Jurkat, Clone E6-1 (cell line): Measurements from ENCODE around the gene CFAP119.

ENCODE experiments used
- DNase-seq: peaks from one replicate; pipeline ENCODE4 v3.0.0-alpha.2; 2011; ENCODE audit warnings: low read depth, low spot score
- H3K4me3 ChIP-seq: 2 replicates; pipeline ENCODE4 v1.5.1; 2011; ENCODE audit warnings: mild to moderate bottlenecking, low read length, control low read depth, moderate library complexity

The CFAP119 gene

DNA sequence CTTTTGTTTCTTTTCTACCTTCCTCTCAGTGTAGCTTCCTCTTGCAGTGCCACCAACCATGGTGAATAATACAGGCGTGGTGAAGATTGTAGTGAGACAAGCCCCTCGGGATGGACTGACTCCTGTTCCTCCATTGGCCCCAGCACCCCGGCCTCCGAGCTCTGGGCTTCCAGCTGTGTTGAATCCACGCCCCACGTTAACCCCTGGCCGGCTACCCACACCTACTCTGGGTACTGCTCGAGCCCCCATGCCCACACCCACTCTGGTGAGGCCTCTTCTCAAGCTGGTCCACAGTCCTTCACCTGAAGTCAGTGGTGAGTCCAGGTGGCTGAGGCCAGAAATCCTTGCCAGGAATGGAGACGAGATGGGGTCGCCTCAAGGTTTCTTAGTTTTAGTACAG, 38.9 kb downstream of the CFAP119 start:
- no peak for DNase-seq
- no peak overlapping the region for H3K4me3 ChIP-seq

DNA sequence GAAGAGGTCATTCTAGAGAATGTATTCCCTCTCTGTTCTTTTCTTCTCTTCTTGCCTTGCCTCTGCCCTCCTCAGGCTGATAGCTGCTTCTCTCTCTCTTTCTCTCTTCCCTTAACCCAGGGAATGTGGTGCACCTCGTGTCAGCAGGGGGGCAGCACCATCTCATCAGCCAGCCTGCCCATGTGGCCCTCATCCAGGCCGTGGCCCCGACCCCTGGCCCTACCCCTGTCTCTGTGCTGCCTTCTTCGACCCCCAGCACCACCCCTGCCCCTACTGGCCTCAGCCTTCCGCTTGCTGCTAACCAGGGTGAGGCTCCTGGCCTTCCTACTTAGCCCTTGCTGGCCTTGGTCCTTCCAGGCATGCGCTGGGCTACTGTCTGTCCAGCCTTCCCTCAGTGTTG, 39.4 kb downstream of the CFAP119 start:
- DNase-seq = no peak
- H3K4me3 ChIP-seq = no peak overlapping the region

DNA sequence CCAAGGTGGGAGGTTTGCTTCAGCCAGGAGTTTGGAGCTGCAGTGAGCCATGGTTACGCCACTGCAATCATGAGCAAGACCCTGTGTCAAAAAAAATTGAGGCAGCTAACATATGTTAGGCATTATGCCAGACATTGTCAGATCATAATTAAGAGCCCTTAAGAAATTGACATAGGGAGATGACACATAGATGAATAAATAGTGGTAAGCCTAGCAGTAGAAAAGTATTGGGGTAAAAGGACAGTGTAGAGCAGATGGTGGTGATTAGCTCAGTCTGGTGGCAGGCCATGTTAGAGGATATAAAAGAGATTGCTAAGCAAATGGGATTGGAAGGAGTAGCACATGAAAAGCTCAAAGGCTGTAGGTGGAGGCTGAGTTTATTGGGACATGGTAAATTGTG, 40.3 kb downstream of the CFAP119 start:
- DNase-seq = no peak
- H3K4me3 ChIP-seq = no peak overlapping the region

DNA sequence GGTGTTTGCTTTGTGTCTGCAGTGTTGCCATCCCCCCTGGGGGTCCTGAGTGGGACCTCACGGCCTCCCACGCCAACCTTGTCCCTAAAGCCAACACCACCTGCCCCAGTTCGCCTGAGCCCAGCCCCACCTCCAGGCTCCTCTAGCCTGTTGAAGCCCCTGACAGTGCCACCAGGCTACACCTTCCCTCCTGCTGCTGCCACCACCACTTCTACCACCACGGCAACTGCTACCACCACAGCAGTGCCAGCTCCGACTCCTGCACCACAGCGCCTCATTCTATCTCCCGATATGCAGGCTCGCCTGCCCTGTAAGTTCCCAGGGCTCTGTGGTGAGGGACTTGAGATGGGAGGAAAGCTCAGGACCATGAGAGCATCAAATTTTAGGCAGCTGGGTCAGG, 40.7 kb downstream of the CFAP119 start:
- no peak for DNase-seq
- no peak overlapping the region for H3K4me3 ChIP-seq

DNA sequence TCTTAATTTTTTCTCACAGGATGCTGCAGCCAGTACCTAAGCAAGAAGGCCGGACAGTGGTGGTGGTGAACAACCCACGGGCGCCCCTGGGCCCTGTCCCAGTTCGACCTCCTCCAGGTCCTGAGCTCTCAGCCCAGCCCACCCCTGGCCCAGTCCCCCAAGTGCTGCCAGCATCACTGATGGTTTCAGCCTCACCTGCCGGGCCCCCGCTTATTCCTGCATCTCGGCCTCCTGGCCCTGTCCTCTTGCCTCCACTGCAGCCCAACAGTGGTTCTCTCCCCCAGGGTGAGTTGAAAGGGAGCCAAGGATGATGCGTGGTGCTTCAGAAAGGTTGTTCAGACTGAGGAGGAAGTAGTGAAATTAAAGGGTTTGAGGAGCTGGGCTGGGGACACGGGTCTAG, 41.2 kb downstream of the CFAP119 start:
- DNase-seq = no peak
- no peak overlapping the region for H3K4me3 ChIP-seq

DNA sequence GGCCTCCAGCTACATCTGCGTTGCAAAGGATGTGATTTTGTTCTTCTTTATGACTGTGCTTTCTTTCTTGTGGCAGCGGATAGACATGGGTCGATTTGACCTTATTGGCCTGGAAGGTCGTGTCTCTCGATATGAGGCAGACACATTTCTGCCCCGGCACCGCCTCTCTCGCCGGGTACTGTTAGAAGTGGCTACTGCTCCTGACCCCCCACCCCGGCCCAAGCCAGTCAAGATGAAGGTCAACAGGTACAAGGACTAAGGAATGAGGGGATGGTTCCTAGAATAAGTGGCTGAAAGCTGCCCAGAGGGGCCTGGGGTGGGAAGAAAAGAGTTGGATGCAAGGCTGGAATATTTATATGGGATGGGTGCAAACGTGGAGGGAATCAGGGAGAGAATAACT, 41.8 kb downstream of the CFAP119 start:
- DNase-seq = no peak
- no peak overlapping the region for H3K4me3 ChIP-seq

DNA sequence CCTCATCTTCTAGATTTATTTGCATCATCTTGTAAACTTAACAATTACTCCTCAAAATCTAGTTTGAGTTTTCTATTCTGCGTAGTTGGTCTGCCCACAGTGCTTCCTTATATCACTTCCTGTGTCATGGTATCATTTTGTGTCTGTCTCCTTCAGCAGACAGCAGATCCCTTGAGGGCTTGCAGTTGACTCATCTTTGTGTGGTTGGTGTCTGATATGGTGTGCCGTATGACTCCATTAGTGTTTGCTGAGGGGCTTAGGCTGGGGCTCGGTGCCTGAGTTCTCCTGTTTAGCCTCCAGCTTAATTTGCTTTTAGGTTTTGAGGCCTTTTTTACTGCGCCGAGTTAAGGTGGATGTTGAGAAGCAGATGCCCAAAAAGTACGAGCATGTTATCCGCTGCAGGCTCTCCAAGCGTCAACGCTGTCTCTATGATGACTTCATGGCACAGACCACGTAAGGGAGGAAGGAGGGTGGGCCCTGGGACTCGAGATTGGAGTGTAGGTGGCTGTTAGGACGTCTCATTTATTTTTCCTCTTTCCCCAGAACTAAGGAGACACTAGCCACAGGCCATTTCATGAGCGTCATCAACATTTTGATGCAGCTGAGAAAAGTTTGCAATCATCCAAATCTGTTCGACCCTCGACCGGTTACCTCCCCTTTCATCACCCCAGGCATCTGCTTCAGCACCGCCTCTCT, 46.0 kb downstream of the CFAP119 start:
- DNase-seq = peak; percentile 27
- H3K4me3 ChIP-seq = no peak overlapping the region

DNA sequence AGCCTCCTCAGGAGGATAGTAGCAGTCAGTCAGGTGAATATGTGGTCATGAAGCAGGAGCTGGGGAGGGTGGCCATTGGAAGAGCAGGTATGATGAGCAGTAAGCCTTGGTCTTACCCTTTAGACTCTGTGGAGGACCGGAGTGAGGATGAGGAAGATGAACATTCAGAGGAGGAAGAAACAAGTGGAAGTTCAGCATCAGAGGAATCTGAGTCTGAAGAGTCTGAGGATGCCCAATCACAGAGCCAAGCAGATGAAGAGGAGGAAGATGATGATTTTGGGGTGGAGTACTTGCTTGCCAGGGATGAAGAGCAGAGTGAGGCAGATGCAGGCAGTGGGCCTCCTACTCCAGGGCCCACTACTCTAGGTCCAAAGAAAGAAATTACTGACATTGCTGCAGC, 50.1 kb downstream of the CFAP119 start:
- no peak overlapping the region for H3K4me3 ChIP-seq
- no peak for DNase-seq

DNA sequence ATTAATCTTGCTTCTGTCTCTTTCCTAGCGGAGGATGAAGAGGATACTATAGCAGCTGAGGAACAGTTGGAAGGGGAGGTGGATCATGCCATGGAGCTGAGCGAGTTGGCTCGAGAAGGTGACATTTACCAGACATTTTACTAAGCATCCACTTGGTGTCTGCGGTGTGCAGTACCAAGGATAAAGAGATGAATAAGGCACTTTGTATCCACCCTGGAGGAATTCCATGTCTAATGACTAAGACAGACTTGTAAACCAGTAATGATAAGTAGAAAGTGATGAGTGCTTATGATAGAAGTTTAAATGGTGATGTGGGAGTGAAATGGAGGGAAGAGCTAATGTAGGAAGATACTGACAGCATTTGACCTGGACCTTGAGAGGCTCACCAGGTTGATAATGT, 50.9 kb downstream of the CFAP119 start:
- H3K4me3 ChIP-seq = no peak overlapping the region
- DNase-seq = no peak
